Smooth muscle cell (in vitro differentiated cells): ENCODE measurements around the gene EGFLAM. TPM values are rescaled to one million over a fixed set of nuclear protein-coding genes. Genes with fewer than 3 reads are reported as not detected.

Experiments
- DNase-seq: peaks from one replicate; lab custom pipeline; 2025; ENCODE audit not compliant: unreplicated experiment; lab: John Stamatoyannopoulos, UW
- H2AFZ ChIP-seq: fragments of 200-600 bp; sonication (generic); 2 replicates; pipeline ENCODE4 v1.6.0; 2016; ENCODE audit warnings: antibody characterized with exemption, low read depth, mild to moderate bottlenecking
- H3F3A ChIP-seq: fragments of 200-600 bp; sonication (generic); 2 replicates; pipeline ENCODE4 v1.6.0; 2017; ENCODE audit warnings: antibody characterized with exemption, low read depth
- H3K27ac ChIP-seq: fragments of 200-600 bp; sonication (generic); 2 replicates; pipeline ENCODE4 v1.5.1; 2016; ENCODE audit warnings: low read depth, mild to moderate bottlenecking
- H3K27me3 ChIP-seq: fragments of 200-600 bp; sonication (generic); 2 replicates; pipeline ENCODE4 v1.6.1; 2016; ENCODE audit warnings: low read depth, mild to moderate bottlenecking
- H3K36me3 ChIP-seq: fragments of 200-600 bp; sonication (generic); 2 replicates; pipeline ENCODE4 v1.5.1; 2016; ENCODE audit warnings: low read depth
- H3K4me1 ChIP-seq: fragments of 200-600 bp; sonication (generic); 2 replicates; pipeline ENCODE4 v1.5.1; 2016; ENCODE audit warnings: low read depth
- H3K4me2 ChIP-seq: fragments of 200-600 bp; sonication (generic); 2 replicates; pipeline ENCODE4 v1.6.0; 2016; ENCODE audit warnings: mild to moderate bottlenecking
- H3K4me3 ChIP-seq: fragments of 200-600 bp; sonication (generic); 2 replicates; pipeline ENCODE4 v1.5.1; 2016; ENCODE audit warnings: mild to moderate bottlenecking
- H3K79me2 ChIP-seq: fragments of 200-600 bp; sonication (generic); 2 replicates; pipeline ENCODE4 v1.6.0; 2016; ENCODE audit warnings: low read depth, mild to moderate bottlenecking
- H3K9ac ChIP-seq: fragments of 200-600 bp; sonication (generic); 2 replicates; pipeline ENCODE4 v1.6.0; 2016; ENCODE audit warnings: low read depth
- H3K9me3 ChIP-seq: fragments of 200-600 bp; sonication (generic); replicated peaks from 2 replicates; pipeline ENCODE4 v1.5.1; 2016; ENCODE audit warnings: low read depth
- H4K20me1 ChIP-seq: fragments of 200-600 bp; sonication (generic); 2 replicates; pipeline ENCODE4 v1.6.0; 2016; ENCODE audit warnings: low read depth
- CTCF ChIP-seq: fragments of 200-600 bp; sonication (generic); IDR thresholded peaks from 2 replicates; pipeline ENCODE4 v1.5.1; 2017; ENCODE audit warnings: borderline replicate concordance, mild to moderate bottlenecking, antibody characterized with exemption; ENCODE audit not compliant: insufficient read depth, poor library complexity, severe bottlenecking
- WGBS: methylation state at CpG from one replicate; pipeline ENCODE4 v1.1.7; 2016; ENCODE audit warnings: low lambda C conversion rate; 5-methylcytosine and 5-hydroxymethylcytosine counted together
- polyA plus RNA-seq: library from polyadenylated mRNA; unstranded; fragments of >200 nt; fragmentation: Nextera tagmentation; extraction: Ambion mirVana; gene quantifications from 2 replicates; pipeline ENCODE4 v1.2.1, GENCODE V29; 2016
- total RNA-seq: library from RNA; depleted of rRNA; stranded (reverse); fragments of >200 nt; gene quantifications from 2 replicates; pipeline ENCODE4 v1.2.3, GENCODE V29; 2014

EGFLAM gene
- total and polyA plus RNA-seq, 2 experiments from 2014 or later: 103 to 194 TPM

- no peak overlapping the region for H3K4me3 ChIP-seq
- H3K4me1 ChIP-seq: no peaks in the 10 kb centered on the region
- WGBS: 87% methylated on average over 2 of the region's 2 CpGs
- H3K27ac ChIP-seq: no peak overlapping the region
- H3K27me3 ChIP-seq: no peaks in the 10 kb centered on the region
- no peak overlapping the region for H2AFZ ChIP-seq
- H3K4me2 ChIP-seq: no peak overlapping the region
- H4K20me1 ChIP-seq: peaks cover 5% of the 10 kb centered on the region
- peaks cover 27% of the 10 kb centered on the region for H3K79me2 ChIP-seq
- no peaks in the 10 kb centered on the region for H3K9me3 ChIP-seq
- H3K36me3 ChIP-seq: no peaks in the 10 kb centered on the region
- no peak for DNase-seq
- no peak overlapping the region for H3K9ac ChIP-seq
- TF ChIP-seq CTCF: no peak
- H3F3A ChIP-seq: no peaks in the 10 kb centered on the region
These were observed 83.9 kb downstream of the EGFLAM start for GRCh38 chr5:38342261-38342660.

GRCh38 chr5:38344891-38345290 lies 86.5 kb downstream of the EGFLAM start:
- Histone ChIP-seq H2AFZ (no peak overlapping the region), H3K4me3 (no peak overlapping the region), H4K20me1 (no peaks in the 10 kb centered on the region), H3K4me1 (no peaks in the 10 kb centered on the region), H3K9ac (no peak overlapping the region), H3K36me3 (no peaks in the 10 kb centered on the region), H3F3A (no peaks in the 10 kb centered on the region), H3K27ac (no peak overlapping the region), H3K9me3 (no peaks in the 10 kb centered on the region), H3K27me3 (no peaks in the 10 kb centered on the region), H3K4me2 (no peak overlapping the region), H3K79me2 (peaks cover 11% of the 10 kb centered on the region)
- 98% methylated on average over 4 of the region's 4 CpGs for WGBS
- DNase-seq: no peak
- no peak for TF ChIP-seq CTCF

GRCh38 chr5:38346593-38346992 lies 88.2 kb downstream of the EGFLAM start:
- Histone ChIP-seq H2AFZ (no peak overlapping the region), H3K4me1 (no peaks in the 10 kb centered on the region), H3K9ac (no peak overlapping the region), H3K4me2 (no peak overlapping the region), H3K27ac (no peak overlapping the region), H3K9me3 (no peaks in the 10 kb centered on the region), H3K79me2 (peaks cover 5% of the 10 kb centered on the region), H3K4me3 (no peak overlapping the region), H3K27me3 (no peaks in the 10 kb centered on the region), H4K20me1 (no peaks in the 10 kb centered on the region), H3F3A (no peaks in the 10 kb centered on the region), H3K36me3 (no peaks in the 10 kb centered on the region)
- TF ChIP-seq CTCF: no peak
- 98% methylated on average over 2 of the region's 2 CpGs for WGBS
- no peak for DNase-seq

GRCh38 chr5:38347040-38347763 lies 88.8 kb downstream of the EGFLAM start:
- DNase-seq: no peak
- Histone ChIP-seq H2AFZ (no peak overlapping the region), H3K4me3 (no peak overlapping the region), H3K36me3 (no peaks in the 10 kb centered on the region), H3K79me2 (peaks cover 5% of the 10 kb centered on the region), H3K9ac (no peak overlapping the region), H3K27me3 (no peaks in the 10 kb centered on the region), H3F3A (no peaks in the 10 kb centered on the region), H3K9me3 (no peaks in the 10 kb centered on the region), H4K20me1 (no peaks in the 10 kb centered on the region), H3K4me1 (no peaks in the 10 kb centered on the region), H3K4me2 (no peak overlapping the region), H3K27ac (no peak overlapping the region)
- no peak for TF ChIP-seq CTCF
- WGBS: 83% methylated on average over 6 of the region's 6 CpGs
